ENCODE data around the gene MBOAT1. TPM values are rescaled to one million over a fixed set of nuclear protein-coding genes. Genes with fewer than 3 reads are reported as not detected.

MBOAT1 gene
- total and polyA plus RNA-seq, 8 donors = 2.7 to 21.3 (median 4.6) TPM

DNA sequence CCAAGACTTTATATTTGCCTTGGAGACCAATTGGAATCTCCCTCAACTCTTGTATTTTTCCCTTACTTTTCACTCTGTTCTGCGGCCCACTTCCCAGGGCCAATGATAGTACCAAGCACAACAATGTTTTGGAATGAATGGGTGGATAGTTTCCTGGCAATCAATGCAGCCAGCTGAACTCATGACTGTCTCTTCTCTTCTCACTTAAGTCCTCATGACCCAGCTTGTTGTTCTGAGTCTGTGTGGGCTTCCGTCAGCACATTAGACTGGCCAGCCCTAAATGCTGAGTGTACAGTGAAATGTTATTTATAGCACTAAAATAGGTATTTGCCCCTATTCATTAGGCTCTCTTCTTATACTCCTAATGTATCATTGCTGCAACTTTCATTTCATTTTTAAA is 5.6 kb upstream of the MBOAT1 start:
- Histone ChIP-seq H3K4me1 (peaks cover 0 to 8% (median 7%) of the 10 kb centered on the region in 3 donors), H3K4me3 (no peak overlapping the region), H3K9me3 (no peaks in the 10 kb centered on the region), H3K36me3 (no peaks in the 10 kb centered on the region), H3K27me3 (no peaks in the 10 kb centered on the region), H3K27ac (no peak overlapping the region)
- intact Hi-C loops (cut with DNase I) = no loop called here
- ATAC-seq = peak in 1 of 4 donors; percentile 48
- no peak for FAIRE-seq
- no peak for DNase-seq
- WGBS, 2 donors = 93 to 100% methylated on average over 2 of the region's 2 CpGs
- TF ChIP-seq, protein P1, sequence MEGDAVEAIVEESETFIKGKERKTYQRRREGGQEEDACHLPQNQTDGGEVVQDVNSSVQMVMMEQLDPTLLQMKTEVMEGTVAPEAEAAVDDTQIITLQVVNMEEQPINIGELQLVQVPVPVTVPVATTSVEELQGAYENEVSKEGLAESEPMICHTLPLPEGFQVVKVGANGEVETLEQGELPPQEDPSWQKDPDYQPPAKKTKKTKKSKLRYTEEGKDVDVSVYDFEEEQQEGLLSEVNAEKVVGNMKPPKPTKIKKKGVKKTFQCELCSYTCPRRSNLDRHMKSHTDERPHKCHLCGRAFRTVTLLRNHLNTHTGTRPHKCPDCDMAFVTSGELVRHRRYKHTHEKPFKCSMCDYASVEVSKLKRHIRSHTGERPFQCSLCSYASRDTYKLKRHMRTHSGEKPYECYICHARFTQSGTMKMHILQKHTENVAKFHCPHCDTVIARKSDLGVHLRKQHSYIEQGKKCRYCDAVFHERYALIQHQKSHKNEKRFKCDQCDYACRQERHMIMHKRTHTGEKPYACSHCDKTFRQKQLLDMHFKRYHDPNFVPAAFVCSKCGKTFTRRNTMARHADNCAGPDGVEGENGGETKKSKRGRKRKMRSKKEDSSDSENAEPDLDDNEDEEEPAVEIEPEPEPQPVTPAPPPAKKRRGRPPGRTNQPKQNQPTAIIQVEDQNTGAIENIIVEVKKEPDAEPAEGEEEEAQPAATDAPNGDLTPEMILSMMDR (IDR thresholded peaks at IDR 0.05) = no peak

DNA sequence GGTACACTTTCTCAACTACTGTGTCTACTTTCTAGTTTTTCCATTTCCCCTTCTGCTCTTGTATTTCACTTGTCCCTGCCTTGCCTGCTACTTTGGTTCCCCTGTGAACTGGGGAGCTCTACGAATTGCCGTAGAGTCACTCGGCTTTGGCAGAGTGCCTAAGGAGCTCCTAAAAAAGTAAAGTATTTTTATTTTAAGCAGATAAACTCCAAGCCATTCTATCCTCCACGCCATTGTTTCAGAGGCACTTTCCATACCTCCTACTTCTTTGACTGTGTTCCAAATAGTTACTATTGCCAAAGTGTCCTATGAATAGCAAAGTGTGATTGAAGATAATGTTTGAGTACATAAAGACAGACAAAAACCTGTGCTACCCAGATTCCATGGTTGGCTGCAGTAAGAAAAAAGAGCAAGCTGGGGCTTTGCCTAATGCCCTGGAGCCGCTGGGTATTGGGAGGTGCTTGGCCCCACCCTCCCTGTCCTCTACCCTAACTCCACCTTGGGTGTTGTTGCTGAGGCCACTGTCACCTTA is 5.1 kb upstream of the MBOAT1 start:
- FAIRE-seq (no peak), DNase-seq (no peak), ATAC-seq (no peak)
- H3K27ac ChIP-seq = no peak overlapping the region
- H3K9me3 ChIP-seq = no peaks in the 10 kb centered on the region
- TF ChIP-seq, protein P1 (IDR thresholded peaks at IDR 0.05) = no peak
- H3K36me3 ChIP-seq = no peaks in the 10 kb centered on the region
- intact Hi-C loops (cut with DNase I) = no loop called here
- peaks cover 0 to 8% (median 7%) of the 10 kb centered on the region in 3 donors for H3K4me1 ChIP-seq
- 44 to 55% methylated on average over 5 of the region's 5 CpGs for WGBS, 2 donors
- no peaks in the 10 kb centered on the region for H3K27me3 ChIP-seq
- H3K4me3 ChIP-seq = no peak overlapping the region

DNA sequence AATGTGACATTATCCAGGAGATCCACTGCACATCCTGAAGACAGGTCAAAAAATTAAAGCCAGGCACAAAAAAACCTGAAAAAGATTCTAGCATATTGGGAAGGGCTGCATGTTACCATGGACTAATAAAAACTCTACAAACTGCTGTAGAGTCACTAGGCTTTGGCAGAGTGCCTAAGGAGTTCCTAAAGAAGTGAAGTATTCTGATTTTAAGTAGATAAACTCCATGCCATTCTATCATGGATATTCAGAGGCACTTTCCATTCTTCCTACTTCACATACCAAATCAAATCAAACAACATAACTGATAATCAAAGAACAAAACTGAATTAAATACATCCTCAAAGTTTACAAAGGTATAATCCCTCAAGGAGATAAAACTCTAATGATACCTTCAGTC is 3.0 kb upstream of the MBOAT1 start:
- FAIRE-seq = no peak

DNA sequence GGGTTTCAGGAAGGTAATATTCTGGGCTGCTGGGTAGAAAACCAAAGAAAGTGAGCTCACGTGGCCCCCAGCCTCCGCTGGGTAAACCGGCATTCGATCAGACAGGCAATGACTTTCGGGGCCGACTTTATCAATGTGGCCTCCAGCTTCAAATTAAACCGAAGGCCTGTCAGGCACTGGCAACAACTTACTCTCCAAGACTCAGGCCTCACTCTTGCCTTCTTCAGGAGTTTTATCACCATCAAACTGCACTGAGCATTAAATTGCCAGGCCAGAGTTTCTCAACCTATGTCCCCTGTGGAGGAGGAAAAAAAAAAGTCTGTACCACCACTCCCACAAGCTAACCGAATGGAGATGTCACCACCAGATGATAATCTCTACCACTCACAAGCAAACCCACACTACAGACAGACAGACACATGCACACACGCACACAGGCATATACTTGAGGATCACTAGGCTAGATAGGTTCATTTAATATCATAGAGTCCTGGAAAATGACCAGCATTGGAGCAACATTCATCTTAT is 1.1 kb upstream of the MBOAT1 start:
- Histone ChIP-seq H3K4me3 (peak overlapping the region in 2 of 4 donors; percentile 63 to 81), H3K27me3 (no peaks in the 10 kb centered on the region), H3K36me3 (no peaks in the 10 kb centered on the region), H3K4me1 (peaks cover 0 to 11% (median 7%) of the 10 kb centered on the region in 3 donors), H3K9me3 (no peaks in the 10 kb centered on the region), H3K27ac (peak overlapping the region; percentile 76 to 94 (median 89))
- no peak for ATAC-seq
- intact Hi-C loops (cut with DNase I) = no loop called here
- WGBS, 2 donors = 22 to 26% methylated on average over 9 of the region's 9 CpGs
- FAIRE-seq = no peak
- TF ChIP-seq, protein P1 (IDR thresholded peaks at IDR 0.05) = no peak
- no peak for DNase-seq

More for the DNA sequence above, 3.0 kb upstream of the MBOAT1 start:
- ATAC-seq (no peak), DNase-seq (no peak)
- no peak overlapping the region for H3K27ac ChIP-seq
- no peak overlapping the region for H3K4me3 ChIP-seq
- intact Hi-C loops (cut with DNase I) = no loop called here
- peaks cover 0 to 11% (median 7%) of the 10 kb centered on the region in 3 donors for H3K4me1 ChIP-seq
- TF ChIP-seq, protein P1 (IDR thresholded peaks at IDR 0.05) = no peak
- H3K36me3 ChIP-seq = no peaks in the 10 kb centered on the region
- no peaks in the 10 kb centered on the region for H3K27me3 ChIP-seq
- no peaks in the 10 kb centered on the region for H3K9me3 ChIP-seq

DNA sequence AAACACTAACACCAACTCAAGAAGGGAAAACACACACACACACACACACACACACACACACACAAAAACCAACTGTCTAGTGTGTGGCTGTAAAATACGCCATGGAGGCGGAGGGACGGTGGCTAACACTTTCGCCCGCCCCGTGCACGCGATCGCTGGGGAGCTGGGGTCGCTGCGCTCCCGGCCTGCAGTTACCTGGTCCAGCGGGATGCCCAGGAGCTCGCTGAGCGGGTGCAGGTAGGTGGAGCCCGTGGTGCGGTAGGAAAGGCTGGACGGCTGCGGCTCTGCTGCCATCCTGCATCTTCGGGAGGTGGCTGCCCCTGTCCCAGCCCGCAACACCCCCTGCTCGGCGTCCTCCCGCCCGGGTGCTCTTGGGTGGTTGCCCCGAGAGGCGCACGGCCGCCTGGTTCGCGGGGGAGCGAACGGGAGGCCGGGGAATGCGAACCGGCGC is 303 bp downstream of the MBOAT1 start:
- ATAC-seq = peak; percentile 56 to 65 (median 60)
- Histone ChIP-seq H3K36me3 (no peaks in the 10 kb centered on the region), H3K27ac (peak overlapping the region; percentile 76 to 94 (median 89)), H3K27me3 (no peaks in the 10 kb centered on the region), H3K4me3 (peak overlapping the region; percentile 52 to 81 (median 66)), H3K4me1 (peaks cover 0 to 15% (median 7%) of the 10 kb centered on the region in 3 donors), H3K9me3 (no peaks in the 10 kb centered on the region)
- DNase-seq = peak in 2 of 6 donors; percentile 70 to 78
- intact Hi-C loops (cut with DNase I) = no loop called here
- TF ChIP-seq, protein P1 (IDR thresholded peaks at IDR 0.05) = no peak
- FAIRE-seq = no peak
- WGBS, 2 donors = 0% methylated on average over 32 to 37 of the region's 37 CpGs
